ENCODE results near the gene IMPDH1. TPM values are rescaled to one million over a fixed set of nuclear protein-coding genes. Genes with fewer than 3 reads are reported as not detected.

The IMPDH1 gene
- total RNA-seq, 2 donors from 2014 or later: 17.4 to 27.4 TPM

GRCh38 chr7:128405471-128406313 is 4.1 kb downstream of the IMPDH1 start:
- Histone ChIP-seq H3K4me3 (peak overlapping the region; percentile 58 to 82), H3K27ac (peak overlapping the region; percentile 64 to 67), H3K9me3 (no peaks in the 10 kb centered on the region), H3K4me1 (peaks cover 0 to 48% of the 10 kb centered on the region in 2 donors), H3K36me3 (peaks cover 10% of the 10 kb centered on the region), H3K27me3 (no peaks in the 10 kb centered on the region)
- TF ChIP-seq CTCF (IDR thresholded peaks at IDR 0.05): no peak
- DNase-seq (ENCODE audit: low spot score): no peak

GRCh38 chr7:128404886-128405470 is 4.8 kb downstream of the IMPDH1 start:
- Histone ChIP-seq H3K27ac (peak overlapping the region; percentile 64 to 67), H3K4me3 (peak overlapping the region; percentile 58 to 82), H3K36me3 (peaks cover 17% of the 10 kb centered on the region), H3K9me3 (no peaks in the 10 kb centered on the region), H3K27me3 (no peaks in the 10 kb centered on the region), H3K4me1 (peaks cover 0 to 46% of the 10 kb centered on the region in 2 donors)
- DNase-seq (ENCODE audit: low spot score): no peak
- TF ChIP-seq CTCF (IDR thresholded peaks at IDR 0.05): peak in 1 of 2 donors; percentile 40

GRCh38 chr7:128404143-128404681 is 5.6 kb downstream of the IMPDH1 start:
- no peak for TF ChIP-seq CTCF (IDR thresholded peaks at IDR 0.05)

GRCh38 chr7:128403676-128404075 is 6.1 kb downstream of the IMPDH1 start:
- no peak overlapping the region for H3K4me3 ChIP-seq
- no peak for TF ChIP-seq CTCF (IDR thresholded peaks at IDR 0.05)
- no peak for DNase-seq (ENCODE audit: low spot score)
- H3K9me3 ChIP-seq: no peaks in the 10 kb centered on the region
- H3K27ac ChIP-seq: no peak overlapping the region
- H3K36me3 ChIP-seq: peaks cover 22% of the 10 kb centered on the region
- H3K27me3 ChIP-seq: no peaks in the 10 kb centered on the region
- H3K4me1 ChIP-seq: peaks cover 0 to 38% of the 10 kb centered on the region in 2 donors

More at GRCh38 chr7:128404143-128404681, 5.6 kb downstream of the IMPDH1 start:
- no peak for DNase-seq (ENCODE audit: low spot score)
- Histone ChIP-seq H3K9me3 (no peaks in the 10 kb centered on the region), H3K4me3 (no peak overlapping the region), H3K4me1 (peaks cover 0 to 44% of the 10 kb centered on the region in 2 donors), H3K27me3 (no peaks in the 10 kb centered on the region), H3K36me3 (peaks cover 21% of the 10 kb centered on the region), H3K27ac (no peak overlapping the region)

GRCh38 chr7:128402356-128402755 is 7.4 kb downstream of the IMPDH1 start:
- peaks cover 0 to 27% of the 10 kb centered on the region in 2 donors for H3K4me1 ChIP-seq
- no peak overlapping the region for H3K27ac ChIP-seq
- no peaks in the 10 kb centered on the region for H3K27me3 ChIP-seq
- no peaks in the 10 kb centered on the region for H3K9me3 ChIP-seq
- TF ChIP-seq CTCF (IDR thresholded peaks at IDR 0.05): no peak
- peaks cover 35% of the 10 kb centered on the region for H3K36me3 ChIP-seq
- no peak for DNase-seq (ENCODE audit: low spot score)
- H3K4me3 ChIP-seq: no peak overlapping the region
